K562 (cell line): ENCODE results near the gene RNF180. TPM values are rescaled to one million over a fixed set of nuclear protein-coding genes. Genes with fewer than 3 reads are reported as not detected.

ENCODE experiments used
- ATAC-seq: fragments of 200-7000 bp; cut with Tn5 transposase; 3 replicates; pipeline ENCODE4 v1.9.1; 2020; ENCODE audit warnings: moderate library complexity
- BruUV-seq: library from RNA; stranded (reverse); fragments of 400-500 nt; replicated peaks from 2 replicates; lab custom pipeline; 2021; lab: Mats Ljungman, UMichigan
- CTCF ChIA-PET: fragments of 300-600 bp; formaldehyde crosslinking; extraction: SDS; loops from one replicate; lab custom pipeline; 2021; ENCODE audit warnings: low intra/inter-chr PET ratio; lab: Yijun Ruan, JAX
- POLR2A ChIA-PET: fragments of 300-600, 350-650 bp; sonication (Branson Sonifier 250); formaldehyde crosslinking; extraction: SDS; loops from one replicate; lab custom pipeline; 2021; ENCODE audit warnings: antibody characterized with exemption, inconsistent platforms; lab: Yijun Ruan, JAX
- DNase-seq, 4 experiments: peaks; one replicate each; pipeline versions ENCODE4 v3.0.0 to v3.0.0-alpha.2; 2011 to 2018; ENCODE audit warnings: low spot score in 3 of 4, mixed read lengths in 3 of 4; ENCODE audit errors: extremely low read depth in 1 of 4
- FAIRE-seq: peaks from 2 replicates; lab custom pipeline; 2011; peaks lifted over from hg19 to GRCh38; lab: Jason Lieb, UNC
- H2AFZ ChIP-seq: 2 replicates; pipeline ENCODE4 v1.6.0; 2011; ENCODE audit warnings: low read depth, low read length, control low read depth, inconsistent platforms
- H3K27ac ChIP-seq: fragments of 200-600 bp; 3 replicates; pipeline ENCODE4 v1.8.0; 2011; ENCODE audit warnings: low read depth, mild to moderate bottlenecking, control low read depth, inconsistent platforms, low read length, moderate library complexity, mixed read lengths; ENCODE audit errors: extremely low read depth
- H3K27me3 ChIP-seq, 2 experiments: fragments of 300-600 bp in 1 of 2; 2 replicates in 1 of 2; 3 replicates in 1 of 2; pipeline versions ENCODE4 v1.6.0 to v1.8.0; 2011; ENCODE audit warnings: inconsistent platforms in 2 of 2, low read length in 2 of 2, mild to moderate bottlenecking in 1 of 2, mixed read lengths in 1 of 2, moderate library complexity in 1 of 2; ENCODE audit not compliant: control insufficient read depth in 2 of 2, insufficient read depth in 2 of 2
- H3K36me3 ChIP-seq: fragments of 300-600 bp; 3 replicates; pipeline ENCODE4 v1.8.0; 2011; ENCODE audit warnings: mild to moderate bottlenecking, low read length, inconsistent platforms; ENCODE audit not compliant: control insufficient read depth, insufficient read depth
- H3K4me1 ChIP-seq, 2 experiments: fragments of 200-600 bp in 1 of 2; replicated peaks in 1 of 2; 2 replicates in 1 of 2; 3 replicates in 1 of 2; pipeline versions ENCODE4 v1.5.1 to v1.8.0; 2011; ENCODE audit warnings: inconsistent platforms in 2 of 2, low read length in 2 of 2, mild to moderate bottlenecking in 1 of 2, mixed read lengths in 1 of 2, moderate library complexity in 1 of 2; ENCODE audit not compliant: control insufficient read depth in 2 of 2, insufficient read depth in 2 of 2
- H3K4me2 ChIP-seq: 2 replicates; pipeline ENCODE4 v1.6.1; 2011; ENCODE audit warnings: low read length, control low read depth, inconsistent platforms, mixed read lengths; ENCODE audit not compliant: insufficient read depth
- H3K4me3 ChIP-seq: fragments of 200-600 bp; sonication (generic), shearing (Covaris generic); 2 replicates; pipeline ENCODE4 v1.5.1; 2016; ENCODE audit warnings: control low read depth, inconsistent platforms
- H3K79me2 ChIP-seq: fragments of 200-600 bp; 3 replicates; pipeline ENCODE4 v1.8.0; 2011; ENCODE audit warnings: low read length, inconsistent platforms; ENCODE audit not compliant: control insufficient read depth, insufficient read depth
- H3K9ac ChIP-seq, 2 experiments: 2 replicates each; pipeline versions ENCODE4 v1.6.0 to v1.6.1; 2011; ENCODE audit warnings: low read depth in 2 of 2, low read length in 2 of 2, control low read depth in 1 of 2, inconsistent platforms in 1 of 2, mild to moderate bottlenecking in 1 of 2, mixed read lengths in 1 of 2; ENCODE audit not compliant: insufficient read depth in 1 of 2
- H3K9me1 ChIP-seq: one replicate; pipeline ENCODE4 v1.6.0; 2011; ENCODE audit warnings: inconsistent platforms, mild to moderate bottlenecking, low read length, moderate library complexity; ENCODE audit not compliant: control insufficient read depth, insufficient read depth
- H3K9me3 ChIP-seq: replicated peaks from 2 replicates; pipeline ENCODE4 v1.5.1; 2011; ENCODE audit warnings: low read depth, low read length, inconsistent platforms; ENCODE audit not compliant: control insufficient read depth, insufficient read depth
- H4K20me1 ChIP-seq: replicated peaks from 2 replicates; pipeline ENCODE4 v1.6.1; 2011; ENCODE audit warnings: low read length, inconsistent platforms, mixed read lengths; ENCODE audit not compliant: control insufficient read depth, insufficient read depth
- ARID2 ChIP-seq: fragments of 450-650 bp; IDR thresholded peaks from 2 replicates; pipeline ENCODE4 v1.6.1; 2017; ENCODE audit warnings: antibody characterized with exemption, mild to moderate bottlenecking
- BHLHE40 ChIP-seq: IDR thresholded peaks from 2 replicates; pipeline ENCODE4 v1.6.1; 2011; ENCODE audit warnings: low read length, improper control_type of control experiment
- CAMTA2 ChIP-seq: fragments of 250-450 bp; sonication (Bioruptor Pico); conservative IDR thresholded peaks from 2 replicates; pipeline ENCODE4 v1.5.1; 2022
- ELF2 ChIP-seq: fragments of 250-450 bp; sonication (Bioruptor Pico); IDR thresholded peaks from 2 replicates; pipeline ENCODE4 v1.5.0; 2021; ENCODE audit warnings: mild to moderate bottlenecking
- HOXB6 ChIP-seq: fragments of 250-450 bp; sonication (Bioruptor Pico); IDR thresholded peaks from 2 replicates; pipeline ENCODE4 v1.5.1; 2022; ENCODE audit warnings: mild to moderate bottlenecking, borderline replicate concordance
- KLF1 ChIP-seq: fragments of 450-650 bp; IDR thresholded peaks from 2 replicates; pipeline ENCODE4 v1.6.1; 2016; ENCODE audit warnings: missing genetic modification characterization, missing compliant biosample characterization
- NEUROD1 ChIP-seq: fragments of 150-350 bp; IDR thresholded peaks from 2 replicates; pipeline ENCODE4 v1.6.1; 2014; ENCODE audit warnings: borderline replicate concordance, low read length, low read depth; ENCODE audit not compliant: partially characterized antibody
- PHB ChIP-seq: fragments of 250-450 bp; sonication (Bioruptor Pico); IDR thresholded peaks from 2 replicates; pipeline ENCODE4 v1.5.0; 2021
- RAD51 ChIP-seq: fragments of 450-650 bp; IDR thresholded peaks from 2 replicates; pipeline ENCODE4 v1.7.1; 2016; ENCODE audit warnings: low read depth, mild to moderate bottlenecking, borderline replicate concordance
- TAF9B ChIP-seq: fragments of 450-650 bp; IDR thresholded peaks from 2 replicates; pipeline ENCODE4 v1.6.1; 2018; ENCODE audit warnings: mild to moderate bottlenecking; ENCODE audit not compliant: partially characterized antibody
- TBL1XR1 ChIP-seq, 2 experiments: IDR thresholded peaks; 2 replicates each; pipeline ENCODE4 v1.6.1; 2012; ENCODE audit warnings: improper control_type of control experiment in 2 of 2, low read length in 2 of 2, mild to moderate bottlenecking in 1 of 2
- TCF3 ChIP-seq: sonication (generic); formaldehyde crosslinking; IDR thresholded peaks from 2 replicates; pipeline ENCODE4 v1.4.0; 2020; ENCODE audit warnings: mild to moderate bottlenecking, missing genetic modification reagents
- ZEB2 ChIP-seq: fragments of 450-650 bp; IDR thresholded peaks from 2 replicates; pipeline ENCODE4 v1.6.1; 2016
- ZNF75A ChIP-seq: fragments of 450-650 bp; formaldehyde crosslinking; IDR thresholded peaks from 2 replicates; pipeline ENCODE4 v1.4.0; 2020; ENCODE audit warnings: mild to moderate bottlenecking
- WGBS: fragments of 100-300 bp; shearing (Covaris generic); methylation state at CpG from one replicate; pipeline ENCODE4 v1.1.6; 2016; ENCODE audit warnings: low coverage, mixed read lengths; ENCODE audit not compliant: insufficient coverage; ENCODE audit errors: missing lambda C conversion rate; 5-methylcytosine and 5-hydroxymethylcytosine counted together
- in situ Hi-C: fragments of 300-500 bp; cut with MboI; formaldehyde crosslinking; loops from 4 replicates; pipeline ENCODE4 v1.15.0; 2018; ENCODE audit warnings: inconsistent platforms, mixed read lengths
- intact Hi-C: fragments of 100-400 bp; cut with micrococcal nuclease; formaldehyde crosslinking; loops from 2 replicates; pipeline ENCODE4 v1.14.2; 2022
- polyA plus RNA-seq, 8 experiments: library from polyadenylated mRNA; depleted of rRNA in 4 of 8; stranded (reverse) in 5 of 8; unstranded in 3 of 8; fragments of >200 nt; fragmentation: Nextera tagmentation in 2 of 8; fragmentation: Illumina TruSeq in 1 of 8; extraction: Ambion mirVana in 2 of 8; extraction: Trizol in 1 of 8; gene quantifications; 2 replicates each; pipeline versions ENCODE4 v1.2.1 to v1.2.3, GENCODE V29; 2011 to 2014; ENCODE audit warnings: inconsistent platforms in 1 of 8, missing spikeins in 1 of 8
- total RNA-seq, 7 experiments: library from RNA; depleted of rRNA in 6 of 7; stranded (reverse); fragments of >200 nt in 6 of 7; fragmentation: Illumina TruSeq in 2 of 7; extraction: Trizol in 2 of 7; gene quantifications; 2 replicates each; pipeline versions ENCODE4 v1.2.1 to v1.2.3, GENCODE V29; 2011 to 2021; ENCODE audit warnings: low replicate concordance in 1 of 7
- TF ChIP-seq, protein P1 (sequence below): fragments of 450-650 bp; IDR thresholded peaks from 2 replicates; pipeline ENCODE4 v1.6.1; 2016; ENCODE audit warnings: borderline replicate concordance
- TF ChIP-seq, protein P2 (sequence below): fragments of 450-650 bp; IDR thresholded peaks from 2 replicates; pipeline ENCODE4 v1.6.1; 2016
- TF ChIP-seq, protein P3 (sequence below): fragments of 450-650 bp; IDR thresholded peaks from 2 replicates; pipeline ENCODE4 v1.6.1; 2016; ENCODE audit warnings: antibody characterized with exemption

RNF180 gene
- total and polyA plus RNA-seq, 9 of the 15 experiments (the other 6 are each of a cell fraction or from before 2014, with no cell fraction given), result 0.05 TPM; not detected in 8

DNA sequence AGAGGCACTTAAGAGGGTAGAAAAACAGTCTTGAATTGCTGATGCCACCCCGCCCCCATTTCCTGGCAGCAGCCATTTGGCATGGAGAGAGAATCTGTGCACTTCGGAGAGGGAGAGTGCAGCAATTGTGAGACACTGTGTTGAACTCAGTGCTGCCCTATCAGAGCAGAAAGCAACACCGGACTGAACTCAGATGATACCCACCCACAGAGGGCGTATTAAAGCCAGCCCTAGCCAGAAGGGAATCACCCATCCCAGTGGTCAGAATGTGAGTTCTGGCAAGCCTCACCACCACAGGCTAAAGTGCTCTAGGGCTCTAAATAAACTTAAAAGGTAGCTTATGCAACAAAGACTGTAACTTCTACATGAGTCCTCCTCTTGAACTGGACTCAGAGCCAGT is 251.7 kb downstream of the RNF180 start:
- no peaks in the 10 kb centered on the region for H3K4me1 ChIP-seq
- H4K20me1 ChIP-seq, result no peaks in the 10 kb centered on the region
- intact Hi-C loops (no loop called here), in situ Hi-C loops (no loop called here)
- no peak for FAIRE-seq
- no peaks in the 10 kb centered on the region for H3K79me2 ChIP-seq
- TF ChIP-seq ZEB2 (no peak), TBL1XR1 (IDR thresholded peaks at IDR 0.05; ENCODE audit: low read length in 2 of 2) (no peak), ZNF75A (CRISPR knock-in tag) (no peak), CAMTA2 (CRISPR knock-in tag) (no peak), BHLHE40 (no peak), RAD51 (no peak), TCF3 (CRISPR knock-in tag) (no peak), PHB (CRISPR knock-in tag) (no peak), TAF9B (no peak), ELF2 (no peak), HOXB6 (CRISPR knock-in tag) (no peak), ARID2 (no peak), KLF1 (tag) (no peak), NEUROD1 (no peak)
- TF ChIP-seq, protein P1, sequence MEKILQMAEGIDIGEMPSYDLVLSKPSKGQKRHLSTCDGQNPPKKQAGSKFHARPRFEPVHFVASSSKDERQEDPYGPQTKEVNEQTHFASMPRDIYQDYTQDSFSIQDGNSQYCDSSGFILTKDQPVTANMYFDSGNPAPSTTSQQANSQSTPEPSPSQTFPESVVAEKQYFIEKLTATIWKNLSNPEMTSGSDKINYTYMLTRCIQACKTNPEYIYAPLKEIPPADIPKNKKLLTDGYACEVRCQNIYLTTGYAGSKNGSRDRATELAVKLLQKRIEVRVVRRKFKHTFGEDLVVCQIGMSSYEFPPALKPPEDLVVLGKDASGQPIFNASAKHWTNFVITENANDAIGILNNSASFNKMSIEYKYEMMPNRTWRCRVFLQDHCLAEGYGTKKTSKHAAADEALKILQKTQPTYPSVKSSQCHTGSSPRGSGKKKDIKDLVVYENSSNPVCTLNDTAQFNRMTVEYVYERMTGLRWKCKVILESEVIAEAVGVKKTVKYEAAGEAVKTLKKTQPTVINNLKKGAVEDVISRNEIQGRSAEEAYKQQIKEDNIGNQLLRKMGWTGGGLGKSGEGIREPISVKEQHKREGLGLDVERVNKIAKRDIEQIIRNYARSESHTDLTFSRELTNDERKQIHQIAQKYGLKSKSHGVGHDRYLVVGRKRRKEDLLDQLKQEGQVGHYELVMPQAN, result no peak
- TF ChIP-seq, protein P2, sequence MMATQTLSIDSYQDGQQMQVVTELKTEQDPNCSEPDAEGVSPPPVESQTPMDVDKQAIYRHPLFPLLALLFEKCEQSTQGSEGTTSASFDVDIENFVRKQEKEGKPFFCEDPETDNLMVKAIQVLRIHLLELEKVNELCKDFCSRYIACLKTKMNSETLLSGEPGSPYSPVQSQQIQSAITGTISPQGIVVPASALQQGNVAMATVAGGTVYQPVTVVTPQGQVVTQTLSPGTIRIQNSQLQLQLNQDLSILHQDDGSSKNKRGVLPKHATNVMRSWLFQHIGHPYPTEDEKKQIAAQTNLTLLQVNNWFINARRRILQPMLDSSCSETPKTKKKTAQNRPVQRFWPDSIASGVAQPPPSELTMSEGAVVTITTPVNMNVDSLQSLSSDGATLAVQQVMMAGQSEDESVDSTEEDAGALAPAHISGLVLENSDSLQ, result no peak
- TF ChIP-seq, protein P3, sequence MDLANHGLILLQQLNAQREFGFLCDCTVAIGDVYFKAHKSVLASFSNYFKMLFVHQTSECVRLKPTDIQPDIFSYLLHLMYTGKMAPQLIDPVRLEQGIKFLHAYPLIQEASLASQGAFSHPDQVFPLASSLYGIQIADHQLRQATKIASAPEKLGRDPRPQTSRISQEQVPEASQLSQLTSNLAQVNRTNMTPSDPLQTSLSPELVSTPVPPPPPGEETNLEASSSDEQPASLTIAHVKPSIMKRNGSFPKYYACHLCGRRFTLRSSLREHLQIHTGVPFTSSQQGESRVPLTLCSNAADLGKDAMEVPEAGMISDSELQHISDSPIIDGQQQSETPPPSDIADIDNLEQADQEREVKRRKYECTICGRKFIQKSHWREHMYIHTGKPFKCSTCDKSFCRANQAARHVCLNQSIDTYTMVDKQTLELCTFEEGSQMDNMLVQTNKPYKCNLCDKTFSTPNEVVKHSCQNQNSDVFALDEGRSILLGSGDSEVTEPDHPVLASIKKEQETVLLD, result no peak
- TF ChIP-seq, all 486 proteins: peak for 0
- Histone ChIP-seq H2AFZ (no peak overlapping the region), H3K27ac (no peak overlapping the region), H3K9me1 (no peaks in the 10 kb centered on the region), H3K9me3 (no peaks in the 10 kb centered on the region), H3K27me3 (no peaks in the 10 kb centered on the region), H3K9ac (no peak overlapping the region), H3K4me3 (no peak overlapping the region), H3K4me2 (no peak overlapping the region), H3K36me3 (no peaks in the 10 kb centered on the region)
- ATAC-seq (no peak), DNase-seq (no peak)
- 0% methylated on average over 4 of the region's 4 CpGs for WGBS
- ChIA-PET CTCF (interaction anchor here (0.7 kb wide), 1 partner anchor 26 kb away, joined by 3 read pairs; no protein-coding TSS in a partner anchor), POLR2A (no interaction called here)
- no TSS peak for BruUV-seq
